Caco-2 (cell line): ENCODE data around the gene PPP1R3D. TPM values are rescaled to one million over a fixed set of nuclear protein-coding genes. Genes with fewer than 3 reads are reported as not detected.

Experiments
- BruUV-seq: library from RNA; stranded (reverse); fragments of 400-500 nt; replicated peaks from 2 replicates; lab custom pipeline; 2021; lab: Mats Ljungman, UMichigan
- CTCF ChIA-PET: fragments of 300-600 bp; sonication (Branson Sonifier 250); formaldehyde crosslinking; loops from one replicate; lab custom pipeline; 2022; ENCODE audit warnings: antibody characterized with exemption; lab: Charles Lee
- POLR2A ChIA-PET: fragments of 300-600 bp; sonication (Branson Sonifier 250); formaldehyde crosslinking; loops from one replicate; lab custom pipeline; 2022; ENCODE audit warnings: antibody characterized with exemption; lab: Charles Lee
- DNase-seq, 2 experiments: peaks; one replicate each; pipeline versions ENCODE4 v3.0.0 to v3.0.0-alpha.2; 2020 to 2022
- H3K27me3 ChIP-seq: replicated peaks from 2 replicates; pipeline ENCODE4 v1.6.0; 2011; ENCODE audit warnings: low read length; ENCODE audit not compliant: control insufficient read depth, insufficient read depth
- H3K36me3 ChIP-seq: 2 replicates; pipeline ENCODE4 v1.5.1; 2011; ENCODE audit warnings: low read length; ENCODE audit not compliant: control insufficient read depth, insufficient read depth
- H3K4me1 ChIP-seq: fragments of 250-450 bp; sonication (Bioruptor Pico); 2 replicates; pipeline ENCODE4 v1.5.1; 2020; ENCODE audit warnings: mild to moderate bottlenecking
- H3K4me3 ChIP-seq: 2 replicates; pipeline ENCODE4 v1.5.1; 2011; ENCODE audit warnings: low read depth, mild to moderate bottlenecking, control low read depth, low read length
- H3K9me3 ChIP-seq: fragments of 250-450 bp; sonication (Bioruptor Pico); 2 replicates; pipeline ENCODE4 v1.5.1; 2020; ENCODE audit warnings: mild to moderate bottlenecking, moderate library complexity
- H3K27ac Mint-ChIP-seq: one replicate; pipeline ENCODE4 v1.8.0; 2022; ENCODE audit warnings: mixed read lengths; ENCODE audit not compliant: unreplicated experiment
- H3K27me3 Mint-ChIP-seq: one replicate; pipeline ENCODE4 v1.8.0; 2022; ENCODE audit warnings: mixed read lengths; ENCODE audit not compliant: insufficient read depth, unreplicated experiment
- H3K36me3 Mint-ChIP-seq: one replicate; pipeline ENCODE4 v1.8.0; 2022; ENCODE audit warnings: mild to moderate bottlenecking, mixed read lengths; ENCODE audit not compliant: insufficient read depth, unreplicated experiment
- H3K4me1 Mint-ChIP-seq: one replicate; pipeline ENCODE4 v1.8.0; 2022; ENCODE audit warnings: low read depth, mixed read lengths; ENCODE audit not compliant: unreplicated experiment
- H3K4me3 Mint-ChIP-seq: one replicate; pipeline ENCODE4 v1.8.0; 2022; ENCODE audit warnings: mild to moderate bottlenecking, moderate library complexity, mixed read lengths; ENCODE audit not compliant: unreplicated experiment
- H3K9me3 Mint-ChIP-seq: one replicate; pipeline ENCODE4 v1.8.0; 2022; ENCODE audit warnings: mixed read lengths; ENCODE audit not compliant: unreplicated experiment
- intact Hi-C: fragments of 100-400 bp; cut with micrococcal nuclease; formaldehyde crosslinking; loops from one replicate; pipeline ENCODE4 v1.10.0; 2022; ENCODE audit not compliant: unreplicated experiment
- total RNA-seq: library from RNA; stranded (reverse); gene quantifications from 2 replicates; pipeline ENCODE4 v1.2.3, GENCODE V29; 2022
- TF ChIP-seq, protein P1 (sequence below), 2 experiments: fragments of 200-600 bp in 1 of 2; IDR thresholded peaks; 1 replicate in 1 of 2; 2 replicates in 1 of 2; pipeline versions ENCODE4 v1.5.1 to v1.8.0; 2011 to 2022; ENCODE audit warnings: antibody characterized with exemption in 1 of 2, control low read depth in 1 of 2, inconsistent platforms in 1 of 2, low read depth in 1 of 2, low read length in 1 of 2, mild to moderate bottlenecking in 1 of 2, moderate library complexity in 1 of 2; ENCODE audit not compliant: insufficient read depth in 1 of 2, severe bottlenecking in 1 of 2, unreplicated experiment in 1 of 2

The PPP1R3D gene
- total RNA-seq, 1 experiment from 2014 or later = 10.4 TPM

DNA sequence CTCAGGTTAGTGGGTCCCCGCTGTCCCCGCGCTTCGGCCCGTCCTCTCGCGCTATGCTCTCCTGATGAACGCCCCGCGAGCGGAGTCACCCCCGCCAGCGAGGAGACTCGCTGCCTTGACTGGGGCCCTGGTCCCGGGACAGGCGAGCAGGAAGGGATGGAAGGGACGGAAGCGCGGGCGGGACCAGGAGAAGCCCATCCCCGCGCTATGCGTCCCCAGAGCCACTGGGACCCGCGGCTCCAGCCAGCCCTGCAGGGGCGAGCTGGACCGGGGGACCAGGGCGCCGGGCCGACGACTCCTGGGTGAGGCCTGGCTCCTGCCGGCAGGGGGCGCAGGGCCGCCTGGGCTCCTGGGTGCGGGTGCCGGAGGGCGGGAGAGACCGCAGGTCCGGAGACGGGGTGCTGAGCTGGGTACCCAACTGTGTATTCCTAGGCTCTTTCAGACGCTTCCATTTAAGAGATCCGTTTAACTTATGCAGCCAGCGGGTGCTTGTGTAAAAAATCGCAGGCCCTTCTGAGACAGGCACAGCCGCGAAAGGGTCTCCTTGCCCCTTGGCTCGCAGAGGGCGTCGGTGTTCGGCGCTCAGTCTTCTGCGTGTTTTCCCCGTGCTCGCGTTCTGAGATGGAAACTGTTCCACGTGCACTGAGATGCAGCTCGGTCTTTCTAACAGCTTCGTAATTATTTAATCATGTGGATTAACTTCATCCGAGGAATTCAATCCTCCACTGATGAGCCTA is 6.1 kb downstream of the PPP1R3D start:
- Mint-ChIP-seq H3K36me3 (peaks cover 30% of the 10 kb centered on the region), H3K9me3 (no peaks in the 10 kb centered on the region), H3K27me3 (no peaks in the 10 kb centered on the region), H3K4me3 (peak overlapping the region; percentile 84), H3K4me1 (peaks cover 30% of the 10 kb centered on the region), H3K27ac (peak overlapping the region; percentile 59)
- Histone ChIP-seq H3K9me3 (no peaks in the 10 kb centered on the region), H3K36me3 (no peaks in the 10 kb centered on the region), H3K4me1 (peaks cover 21% of the 10 kb centered on the region), H3K4me3 (peak overlapping the region; percentile 73), H3K27me3 (no peaks in the 10 kb centered on the region)
- CTCF ChIA-PET = interaction anchor here (0.6 to 2.6 kb wide), 21 partner anchors 8 to 123 kb away, joined by 3 to 26 read pairs (median 4); partner anchors contain the start of gene CDH26
- peak; percentile 94 to 99 for DNase-seq
- POLR2A ChIA-PET = interaction anchor here (1.0 kb wide), 1 partner anchor 21 kb away, joined by 5 read pairs; no protein-coding TSS in a partner anchor
- BruUV-seq = no TSS peak
- intact Hi-C loops = no loop called here
- TF ChIP-seq, protein P1, sequence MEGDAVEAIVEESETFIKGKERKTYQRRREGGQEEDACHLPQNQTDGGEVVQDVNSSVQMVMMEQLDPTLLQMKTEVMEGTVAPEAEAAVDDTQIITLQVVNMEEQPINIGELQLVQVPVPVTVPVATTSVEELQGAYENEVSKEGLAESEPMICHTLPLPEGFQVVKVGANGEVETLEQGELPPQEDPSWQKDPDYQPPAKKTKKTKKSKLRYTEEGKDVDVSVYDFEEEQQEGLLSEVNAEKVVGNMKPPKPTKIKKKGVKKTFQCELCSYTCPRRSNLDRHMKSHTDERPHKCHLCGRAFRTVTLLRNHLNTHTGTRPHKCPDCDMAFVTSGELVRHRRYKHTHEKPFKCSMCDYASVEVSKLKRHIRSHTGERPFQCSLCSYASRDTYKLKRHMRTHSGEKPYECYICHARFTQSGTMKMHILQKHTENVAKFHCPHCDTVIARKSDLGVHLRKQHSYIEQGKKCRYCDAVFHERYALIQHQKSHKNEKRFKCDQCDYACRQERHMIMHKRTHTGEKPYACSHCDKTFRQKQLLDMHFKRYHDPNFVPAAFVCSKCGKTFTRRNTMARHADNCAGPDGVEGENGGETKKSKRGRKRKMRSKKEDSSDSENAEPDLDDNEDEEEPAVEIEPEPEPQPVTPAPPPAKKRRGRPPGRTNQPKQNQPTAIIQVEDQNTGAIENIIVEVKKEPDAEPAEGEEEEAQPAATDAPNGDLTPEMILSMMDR (IDR thresholded peaks at IDR 0.05; ENCODE audit: insufficient read depth in 1 of 2, low read depth in 1 of 2, low read length in 1 of 2, severe bottlenecking in 1 of 2, unreplicated experiment in 1 of 2) = peak; percentile 98 to 100

DNA sequence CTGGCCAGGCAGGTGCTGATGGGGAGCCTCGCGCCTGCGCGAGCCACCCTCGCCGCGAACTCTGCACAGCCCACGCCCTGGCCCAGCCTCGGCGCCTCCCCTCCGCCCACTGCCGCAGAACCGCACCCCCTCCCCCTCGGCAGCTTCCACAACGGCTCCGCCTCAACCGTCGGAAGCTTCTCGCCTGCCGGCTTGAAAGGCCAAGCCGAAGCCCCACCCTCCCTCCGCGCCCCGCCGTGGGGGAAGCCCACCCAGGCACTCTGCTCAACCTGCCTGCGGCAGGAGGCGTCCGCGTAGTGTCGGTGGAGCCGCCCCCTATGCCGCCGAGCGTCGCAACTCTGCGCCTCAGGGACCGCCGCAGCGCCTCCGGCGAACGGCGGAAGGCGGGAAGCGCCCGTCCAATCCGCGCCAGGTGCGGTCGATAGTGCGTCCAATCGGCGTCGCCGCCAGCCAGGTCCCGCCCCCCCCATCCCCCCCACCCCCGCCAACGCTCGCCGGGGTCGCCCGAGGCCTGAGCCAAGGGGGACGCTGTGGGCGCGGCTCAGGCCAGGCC is 6.7 kb downstream of the PPP1R3D start, which contains the start of gene SYCP2:
Gene SYCP2, minus strand, starts transcription at position 342 of the 553 bp plus-strand sequence. CDS start 11,224 bp downstream, outside the sequence.
- no peaks in the 10 kb centered on the region for H3K9me3 ChIP-seq
- H3K27me3 ChIP-seq = no peaks in the 10 kb centered on the region
- TF ChIP-seq, protein P1 (IDR thresholded peaks at IDR 0.05; ENCODE audit: insufficient read depth in 1 of 2, low read depth in 1 of 2, low read length in 1 of 2, severe bottlenecking in 1 of 2, unreplicated experiment in 1 of 2) = no peak
- Mint-ChIP-seq H3K27ac (peak within 1 kb of the TSS; percentile 59), H3K27me3 (no peaks in the 10 kb centered on the region), H3K36me3 (peaks cover 24% of the 10 kb centered on the region), H3K9me3 (no peaks in the 10 kb centered on the region), H3K4me1 (peaks cover 29% of the 10 kb centered on the region), H3K4me3 (peak within 1 kb of the TSS; percentile 84)
- peaks cover 18% of the 10 kb centered on the region; the same call in 1 of the 2 replicates for H3K4me1 ChIP-seq
- H3K36me3 ChIP-seq = no peaks in the 10 kb centered on the region
- intact Hi-C loops = no loop called here
- POLR2A ChIA-PET = interaction anchor here (1.0 to 1.2 kb wide), 2 partner anchors 12 to 22 kb away, joined by 4 to 5 read pairs; no protein-coding TSS in a partner anchor
- DNase-seq = peak; percentile 91 to 93
- CTCF ChIA-PET = interaction anchor here (1.0 to 2.6 kb wide), 16 partner anchors 8 to 124 kb away, joined by 3 to 26 read pairs (median 4); partner anchors contain the start of gene CDH26
- no TSS peak for BruUV-seq
- H3K4me3 ChIP-seq = peak within 1 kb of the TSS; percentile 73

DNA sequence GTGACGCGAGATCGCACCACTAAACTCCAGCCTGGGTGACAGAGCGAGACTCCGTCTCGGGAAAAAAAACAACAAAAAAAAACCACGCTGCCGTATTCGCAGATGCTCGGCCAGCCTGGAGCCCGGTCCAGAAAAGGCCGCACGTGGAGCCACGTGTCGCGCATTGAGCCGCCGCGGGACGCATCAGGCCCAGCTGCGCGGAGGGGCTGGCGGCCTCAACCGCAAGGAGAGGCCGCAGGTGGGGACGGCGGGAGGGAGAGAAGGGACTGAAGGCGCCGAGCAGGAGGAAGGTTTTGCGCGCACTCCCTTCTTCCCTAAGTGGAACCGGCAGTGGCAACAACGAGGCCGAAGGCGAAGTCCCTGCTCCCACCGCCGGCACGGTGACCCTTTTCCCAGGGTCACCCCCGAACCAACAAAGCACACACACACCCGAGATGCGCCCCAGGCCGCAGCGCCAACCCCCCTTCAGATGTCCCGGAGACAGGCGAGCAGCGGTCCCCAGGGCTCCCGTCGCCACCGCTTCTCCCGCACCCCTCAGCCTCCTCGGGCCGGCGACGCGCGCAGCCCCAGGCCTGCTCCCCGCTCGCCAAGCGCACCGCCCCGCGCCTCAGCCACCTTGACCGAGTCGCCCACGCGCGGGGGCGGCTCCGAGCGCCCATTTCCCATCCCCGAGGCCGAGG is 7.3 kb downstream of the PPP1R3D start:
- ChIA-PET POLR2A (interaction anchor here (1.2 kb wide), 1 partner anchor 12 kb away, joined by 4 read pairs; no protein-coding TSS in a partner anchor), CTCF (interaction anchor here (1.8 to 2.6 kb wide), 3 partner anchors 22 to 68 kb away, joined by 8 to 26 read pairs (median 16); partner anchors contain the start of gene CDH26)
- Mint-ChIP-seq H3K9me3 (no peaks in the 10 kb centered on the region), H3K36me3 (peaks cover 22% of the 10 kb centered on the region), H3K27me3 (no peaks in the 10 kb centered on the region), H3K4me1 (peaks cover 25% of the 10 kb centered on the region), H3K27ac (peak overlapping the region; percentile 59), H3K4me3 (peak overlapping the region; percentile 84)
- H3K4me1 ChIP-seq = peaks cover 18% of the 10 kb centered on the region; the same call in 1 of the 2 replicates
- peak overlapping the region; percentile 73 for H3K4me3 ChIP-seq
- intact Hi-C loops = no loop called here
- TF ChIP-seq, protein P1 (IDR thresholded peaks at IDR 0.05; ENCODE audit: insufficient read depth in 1 of 2, low read depth in 1 of 2, low read length in 1 of 2, severe bottlenecking in 1 of 2, unreplicated experiment in 1 of 2) = no peak
- DNase-seq = no peak
- no peaks in the 10 kb centered on the region for H3K27me3 ChIP-seq
- H3K9me3 ChIP-seq = no peaks in the 10 kb centered on the region
- no TSS peak for BruUV-seq
- no peaks in the 10 kb centered on the region for H3K36me3 ChIP-seq
